HuH-7.5 (cell line): ENCODE results near the gene TMEM88.
"Not testable (repeated sequence)": the region's sequence is repeated elsewhere in the genome, so short reads cannot be mapped to it uniquely, and the experiment has no call there.

Source experiments
- DNase-seq: peaks from one replicate; pipeline ENCODE4 v3.0.0; 2011; ENCODE audit warnings: low spot score

Gene TMEM88, protein sequence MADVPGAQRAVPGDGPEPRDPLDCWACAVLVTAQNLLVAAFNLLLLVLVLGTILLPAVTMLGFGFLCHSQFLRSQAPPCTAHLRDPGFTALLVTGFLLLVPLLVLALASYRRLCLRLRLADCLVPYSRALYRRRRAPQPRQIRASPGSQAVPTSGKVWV

DNA sequence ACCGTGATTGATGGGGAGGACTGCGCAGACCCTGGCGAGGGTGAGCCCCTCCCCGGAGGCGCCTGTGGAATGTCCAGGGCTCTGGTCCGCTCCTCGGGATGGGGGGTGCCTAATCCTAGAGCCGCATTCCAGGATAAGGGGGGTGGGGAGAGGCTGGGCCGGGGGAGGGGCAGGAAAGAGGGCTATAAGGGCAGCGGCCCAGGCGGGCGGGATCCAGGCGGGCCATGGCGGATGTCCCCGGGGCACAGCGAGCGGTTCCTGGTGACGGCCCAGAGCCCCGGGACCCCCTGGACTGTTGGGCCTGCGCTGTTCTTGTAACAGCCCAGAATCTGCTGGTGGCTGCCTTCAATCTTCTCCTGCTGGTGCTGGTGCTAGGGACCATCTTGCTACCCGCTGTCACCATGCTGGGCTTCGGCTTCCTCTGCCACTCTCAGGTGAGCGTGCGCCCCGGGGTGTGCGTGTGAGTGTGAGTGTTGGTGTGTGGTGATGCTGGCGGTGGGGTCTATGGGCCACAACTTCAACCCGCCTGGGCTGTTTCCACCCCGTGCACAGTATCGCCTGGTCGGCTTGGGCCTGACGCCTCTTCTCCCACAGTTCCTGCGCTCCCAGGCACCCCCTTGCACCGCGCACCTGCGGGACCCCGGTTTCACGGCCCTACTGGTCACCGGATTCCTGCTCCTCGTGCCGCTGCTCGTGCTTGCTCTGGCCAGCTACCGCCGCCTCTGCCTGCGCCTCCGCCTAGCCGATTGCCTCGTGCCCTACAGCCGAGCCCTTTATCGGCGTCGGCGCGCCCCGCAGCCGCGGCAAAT is at the start of gene TMEM88:
Gene TMEM88 (plus strand): TSS at position 216 of the 809 bp plus-strand sequence. CDS start 9 bp downstream, at position 225.
- no peak for DNase-seq

GRCh38 chr17:7806587-7806986 is 48.3 kb upstream of the TMEM88 start:
- no peak for DNase-seq

DNA sequence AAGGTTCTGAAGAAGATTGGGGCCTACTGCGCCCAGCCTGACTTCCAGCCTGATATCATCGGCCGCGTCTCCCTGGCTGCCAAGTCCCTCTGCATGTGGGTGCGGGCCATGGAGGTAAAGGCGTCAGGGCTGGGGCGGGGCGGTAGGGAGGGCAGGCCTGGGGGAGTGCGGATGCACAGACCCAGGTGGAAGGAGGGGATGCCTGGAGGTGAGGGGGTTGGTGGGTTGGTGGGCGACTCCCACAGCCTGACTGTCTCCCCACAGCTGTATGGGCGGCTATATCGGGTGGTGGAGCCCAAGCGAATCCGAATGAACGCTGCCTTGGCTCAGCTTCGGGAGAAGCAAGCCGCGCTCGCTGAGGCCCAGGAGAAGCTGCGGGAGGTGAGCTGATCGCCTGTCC is 47.7 kb upstream of the TMEM88 start:
- no peak for DNase-seq

- no peak for DNase-seq
These were observed 45.6 kb upstream of the TMEM88 start for GRCh38 chr17:7809086-7809790.

GRCh38 chr17:7809791-7810343 is 45.0 kb upstream of the TMEM88 start:
- DNase-seq, result not testable (repeated sequence)

GRCh38 chr17:7811251-7811650 is 43.6 kb upstream of the TMEM88 start:
- DNase-seq, result no peak

DNA sequence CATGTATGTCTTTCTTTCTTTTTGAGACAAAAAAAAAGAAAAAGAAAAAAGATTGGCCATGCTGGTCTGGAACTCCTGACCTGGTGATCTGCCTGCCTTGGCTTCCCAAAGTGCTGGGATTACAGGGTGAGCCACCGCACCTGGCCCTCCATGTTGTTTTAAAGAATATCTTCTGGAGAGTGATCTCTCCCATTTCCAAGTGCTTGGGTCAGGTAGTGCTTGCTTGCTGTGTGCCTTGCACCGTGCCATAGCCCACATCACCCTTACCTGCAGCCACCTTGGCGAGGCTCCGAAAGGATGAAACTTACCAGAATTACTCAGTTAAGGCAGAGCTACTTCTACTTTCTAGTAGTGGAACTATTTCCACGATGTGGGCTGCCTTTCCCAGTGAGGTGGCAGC is 39.9 kb upstream of the TMEM88 start:
- no peak for DNase-seq

DNA sequence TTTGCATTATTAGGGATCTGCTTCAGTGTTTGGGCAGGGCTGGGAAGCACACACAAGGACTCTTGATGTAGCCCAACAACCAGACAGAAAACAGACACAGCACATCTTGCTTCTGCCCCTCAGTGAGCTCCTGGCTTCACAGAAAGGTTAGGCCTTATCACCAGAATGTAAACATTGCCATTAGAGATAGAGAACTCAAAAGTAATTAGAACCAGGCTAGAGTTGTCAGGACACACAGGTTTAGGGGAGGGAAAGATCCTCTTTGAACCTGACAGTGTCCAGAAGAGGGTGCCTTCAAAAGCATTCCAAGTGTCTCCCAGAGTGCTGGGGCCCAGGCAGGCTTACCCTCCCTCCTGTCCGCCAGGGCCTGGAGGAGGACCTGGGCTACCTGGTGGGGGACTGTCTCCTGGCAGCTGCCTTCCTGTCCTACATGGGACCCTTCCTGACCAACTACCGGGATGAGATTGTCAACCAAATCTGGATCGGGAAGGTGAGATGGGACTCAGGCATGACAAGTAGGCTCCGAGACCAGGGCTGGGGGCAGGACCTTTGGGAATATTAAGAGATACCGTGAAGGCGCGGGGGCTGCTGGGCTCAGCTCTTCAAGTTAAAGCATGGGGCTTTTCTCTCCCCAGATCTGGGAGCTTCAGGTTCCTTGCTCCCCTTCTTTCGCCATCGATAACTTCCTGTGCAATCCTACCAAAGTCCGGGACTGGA is 37.8 kb upstream of the TMEM88 start:
- no peak for DNase-seq

- no peak for DNase-seq
These were observed 37.3 kb upstream of the TMEM88 start for GRCh38 chr17:7817643-7817964.

- no peak for DNase-seq
These were observed 36.8 kb upstream of the TMEM88 start for GRCh38 chr17:7818026-7818425.

DNA sequence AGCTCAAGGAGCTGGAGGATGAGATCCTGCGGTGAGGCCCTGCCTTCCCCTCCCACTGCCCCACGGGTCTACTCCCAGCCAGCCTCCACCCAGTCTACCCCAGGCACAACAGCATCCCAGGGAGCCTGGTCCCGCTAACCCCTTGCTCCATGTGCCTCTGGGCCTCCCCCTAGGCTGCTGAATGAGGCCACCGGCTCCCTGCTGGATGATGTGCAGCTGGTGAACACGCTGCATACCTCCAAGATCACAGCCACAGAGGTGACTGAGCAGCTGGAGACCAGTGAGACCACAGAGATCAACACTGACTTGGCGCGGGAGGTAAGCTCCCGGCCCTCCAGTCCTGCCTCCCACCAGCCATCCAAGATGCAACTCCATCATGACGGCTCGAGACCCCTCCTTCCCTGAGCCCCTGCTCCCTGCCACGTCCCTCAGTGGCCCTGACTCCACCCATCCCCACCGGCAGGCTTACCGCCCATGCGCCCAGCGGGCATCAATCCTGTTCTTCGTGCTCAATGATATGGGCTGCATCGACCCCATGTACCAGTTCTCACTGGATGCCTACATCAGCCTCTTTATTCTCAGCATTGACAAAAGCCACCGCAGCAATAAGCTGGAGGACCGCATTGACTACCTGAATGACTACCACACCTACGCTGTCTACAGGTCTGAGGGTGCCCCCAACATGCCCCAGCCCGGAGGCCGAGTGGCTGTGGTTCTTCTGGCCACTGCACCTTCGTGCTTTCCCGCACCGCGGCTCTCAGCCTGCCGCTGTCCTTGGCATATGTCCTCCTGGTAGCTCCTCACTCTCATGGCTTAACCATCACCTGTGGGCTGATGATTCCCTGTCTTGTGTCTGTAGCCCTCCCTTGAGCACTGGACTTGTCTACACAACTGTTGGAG is 35.9 kb upstream of the TMEM88 start:
- no peak for DNase-seq

DNA sequence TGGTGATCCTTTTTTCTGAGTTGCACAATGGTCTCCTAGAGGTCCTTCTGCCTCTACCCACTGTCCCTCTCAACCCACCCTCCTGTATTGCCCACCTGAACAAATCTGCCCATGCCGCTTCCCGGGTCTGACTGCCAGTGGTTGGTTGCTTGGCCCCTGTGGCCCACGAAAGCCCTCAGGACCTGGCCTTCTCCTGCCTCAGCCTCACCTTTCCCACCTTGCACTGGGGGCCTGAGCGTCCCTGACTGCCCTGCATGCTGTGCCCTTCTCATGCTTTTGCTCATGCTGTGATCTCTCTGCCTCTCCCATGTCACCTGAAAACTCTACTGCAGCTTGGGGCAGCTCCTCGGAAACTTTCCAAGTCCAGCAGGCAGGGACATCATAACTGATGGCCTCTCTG is 34.6 kb upstream of the TMEM88 start:
- no peak for DNase-seq

- no peak for DNase-seq
These were observed 32.7 kb upstream of the TMEM88 start for GRCh38 chr17:7822126-7822525.

- no peak for DNase-seq
These were observed 31.3 kb upstream of the TMEM88 start for GRCh38 chr17:7823581-7824001.

DNA sequence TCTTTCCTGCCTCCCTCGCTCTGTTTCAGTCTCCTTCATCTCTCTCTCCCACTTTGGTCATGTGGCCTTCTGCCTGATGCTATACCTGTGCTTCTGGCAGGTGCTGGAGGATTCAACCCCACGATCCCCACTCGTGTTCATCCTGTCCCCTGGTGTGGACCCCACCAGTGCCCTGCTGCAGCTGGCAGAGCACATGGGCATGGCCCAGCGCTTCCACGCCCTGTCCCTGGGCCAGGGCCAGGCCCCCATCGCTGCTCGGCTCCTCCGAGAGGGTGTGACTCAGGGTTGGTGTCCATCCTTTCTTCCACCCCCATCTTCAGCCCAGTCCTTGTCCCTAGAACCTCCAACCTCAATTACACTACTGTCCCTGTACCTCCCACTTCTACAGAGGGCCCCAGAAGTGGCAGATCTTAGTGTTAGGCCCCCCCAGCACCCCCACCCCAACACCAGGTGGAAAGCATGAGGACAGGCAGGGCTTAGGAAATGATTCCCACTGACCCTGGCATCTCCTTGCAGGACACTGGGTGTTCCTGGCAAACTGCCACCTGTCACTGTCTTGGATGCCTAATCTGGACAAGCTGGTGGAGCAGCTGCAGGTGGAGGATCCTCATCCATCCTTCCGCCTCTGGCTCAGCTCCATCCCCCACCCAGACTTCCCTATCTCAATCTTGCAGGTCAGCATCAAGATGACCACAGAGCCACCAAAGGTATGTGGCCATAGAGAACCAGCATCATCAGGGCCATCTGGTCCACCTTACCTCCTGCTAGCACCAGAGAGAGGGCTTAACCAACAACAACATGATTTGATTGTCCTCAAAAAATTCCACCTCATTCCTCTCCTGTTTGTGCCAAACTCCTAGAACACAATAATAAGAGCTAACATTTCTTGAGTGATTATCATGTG is 30.6 kb upstream of the TMEM88 start:
- DNase-seq, result no peak

GRCh38 chr17:7825206-7825990 is 29.5 kb upstream of the TMEM88 start:
- no peak for DNase-seq

GRCh38 chr17:7830616-7831015 is 24.2 kb upstream of the TMEM88 start:
- DNase-seq, result no peak

- no peak for DNase-seq
These were observed 23.6 kb upstream of the TMEM88 start for GRCh38 chr17:7831233-7831632.

GRCh38 chr17:7832431-7832830 is 22.4 kb upstream of the TMEM88 start:
- DNase-seq, result no peak
